H9 (cell line): Measurements from ENCODE around the gene CATSPERB. TPM values are rescaled to one million over a fixed set of nuclear protein-coding genes. Genes with fewer than 3 reads are reported as not detected.

Experiments
- DNase-seq: peaks from one replicate; pipeline ENCODE4 v3.0.0-alpha.2; 2017
- H2AFZ ChIP-seq: one replicate; pipeline ENCODE4 v1.6.1; 2013; ENCODE audit warnings: mild to moderate bottlenecking, low read length, control low read depth, moderate library complexity
- H2AK5ac ChIP-seq: 2 replicates; pipeline ENCODE4 v1.6.1; 2013; ENCODE audit warnings: low read length, control low read depth, mixed read lengths; ENCODE audit not compliant: insufficient read length
- H2BK120ac ChIP-seq: one replicate; pipeline ENCODE4 v1.6.1; 2013; ENCODE audit warnings: low read depth, mild to moderate bottlenecking, low read length, control low read depth, inconsistent platforms; ENCODE audit not compliant: poor library complexity, severe bottlenecking
- H2BK12ac ChIP-seq: 2 replicates; pipeline ENCODE4 v1.6.1; 2013; ENCODE audit warnings: low read length, control low read depth, mixed read lengths, low read depth; ENCODE audit not compliant: insufficient read length
- H2BK15ac ChIP-seq: 2 replicates; pipeline ENCODE4 v1.6.1; 2013; ENCODE audit warnings: low read depth, low read length, control low read depth
- H2BK20ac ChIP-seq: one replicate; pipeline ENCODE4 v1.6.1; 2013; ENCODE audit warnings: low read depth, mild to moderate bottlenecking, low read length, control low read depth, inconsistent platforms; ENCODE audit not compliant: poor library complexity, severe bottlenecking
- H2BK5ac ChIP-seq: 2 replicates; pipeline ENCODE4 v1.6.1; 2013; ENCODE audit warnings: low read length, control low read depth, mixed read lengths; ENCODE audit not compliant: insufficient read length
- H3K14ac ChIP-seq: 2 replicates; pipeline ENCODE4 v1.6.1; 2013; ENCODE audit warnings: low read length, control low read depth; ENCODE audit not compliant: insufficient read depth
- H3K18ac ChIP-seq: 2 replicates; pipeline ENCODE4 v1.6.1; 2013; ENCODE audit warnings: low read depth, mild to moderate bottlenecking, mixed read lengths, low read length, control low read depth; ENCODE audit not compliant: insufficient read length
- H3K23ac ChIP-seq: 2 replicates; pipeline ENCODE4 v1.6.1; 2013; ENCODE audit warnings: low read length, control low read depth, mixed read lengths, low read depth; ENCODE audit not compliant: insufficient read length
- H3K23me2 ChIP-seq: 2 replicates; pipeline ENCODE4 v1.6.1; 2013; ENCODE audit warnings: low read depth, mild to moderate bottlenecking, mixed read lengths, low read length, control low read depth; ENCODE audit not compliant: insufficient read length, poor library complexity, severe bottlenecking
- H3K27ac ChIP-seq: 2 replicates; pipeline ENCODE4 v1.5.1; 2013; ENCODE audit warnings: low read length, control low read depth, mixed read lengths, low read depth; ENCODE audit not compliant: insufficient read length
- H3K27me3 ChIP-seq: 2 replicates; pipeline ENCODE4 v1.6.1; 2013; ENCODE audit warnings: low read length, control low read depth, inconsistent platforms; ENCODE audit not compliant: insufficient read depth
- H3K4ac ChIP-seq: 2 replicates; pipeline ENCODE4 v1.6.1; 2013; ENCODE audit warnings: low read depth, mild to moderate bottlenecking, control low read depth, inconsistent platforms, low read length, moderate library complexity
- H3K4me1 ChIP-seq: 2 replicates; pipeline ENCODE4 v1.6.1; 2013; ENCODE audit warnings: low read length, control low read depth, inconsistent platforms; ENCODE audit not compliant: insufficient read depth
- H3K4me2 ChIP-seq: 2 replicates; pipeline ENCODE4 v1.6.1; 2013; ENCODE audit warnings: low read length, control low read depth, mixed read lengths; ENCODE audit not compliant: insufficient read length, insufficient read depth
- H3K56ac ChIP-seq: 2 replicates; pipeline ENCODE4 v1.6.1; 2013; ENCODE audit warnings: low read depth, mild to moderate bottlenecking, mixed read lengths, low read length, control low read depth; ENCODE audit not compliant: insufficient read length
- H3K79me1 ChIP-seq: 2 replicates; pipeline ENCODE4 v1.6.1; 2013; ENCODE audit warnings: low read depth, mild to moderate bottlenecking, moderate library complexity, low read length, control low read depth, inconsistent platforms; ENCODE audit not compliant: insufficient read depth, poor library complexity, severe bottlenecking
- H3K79me2 ChIP-seq: 2 replicates; pipeline ENCODE4 v1.6.1; 2013; ENCODE audit warnings: low read length, control low read depth, inconsistent platforms; ENCODE audit not compliant: insufficient read depth
- H3K9ac ChIP-seq: 2 replicates; pipeline ENCODE4 v1.6.1; 2013; ENCODE audit warnings: low read length, control low read depth, mixed read lengths; ENCODE audit not compliant: insufficient read length; ENCODE audit errors: extremely low read depth
- H3K9me3 ChIP-seq: one replicate; pipeline ENCODE4 v1.6.1; 2013; ENCODE audit warnings: low read depth, low read length, inconsistent platforms; ENCODE audit not compliant: control insufficient read depth
- H3T11ph ChIP-seq: one replicate; pipeline ENCODE4 v1.6.1; 2013; ENCODE audit warnings: mild to moderate bottlenecking, low read length, control low read depth, inconsistent platforms
- H4K20me1 ChIP-seq: one replicate; pipeline ENCODE4 v1.6.1; 2013; ENCODE audit not compliant: control insufficient read depth, insufficient read length, insufficient read depth
- H4K5ac ChIP-seq: 2 replicates; pipeline ENCODE4 v1.6.1; 2013; ENCODE audit warnings: low read depth, mild to moderate bottlenecking, mixed read lengths, low read length, control low read depth; ENCODE audit not compliant: insufficient read length
- H4K8ac ChIP-seq: replicated peaks from 2 replicates; pipeline ENCODE4 v1.6.1; 2013; ENCODE audit warnings: low read length, control low read depth, mixed read lengths, low read depth; ENCODE audit not compliant: insufficient read length
- H4K91ac ChIP-seq: 2 replicates; pipeline ENCODE4 v1.6.1; 2013; ENCODE audit warnings: low read depth, mild to moderate bottlenecking, moderate library complexity, mixed read lengths, low read length, control low read depth; ENCODE audit not compliant: insufficient read length
- H3K27ac Mint-ChIP-seq, 3 experiments: 2 replicates in 2 of 3; 3 replicates in 1 of 3; pipeline ENCODE4 v1.8.0; 2020 to 2021; ENCODE audit warnings: mixed read lengths in 3 of 3, mild to moderate bottlenecking in 1 of 3, moderate library complexity in 1 of 3
- H3K27me3 Mint-ChIP-seq: 2 replicates; pipeline ENCODE4 v1.8.0; 2021; ENCODE audit warnings: low read depth, mild to moderate bottlenecking, moderate library complexity, mixed read lengths
- H3K36me3 Mint-ChIP-seq, 3 experiments: 2 replicates in 2 of 3; 3 replicates in 1 of 3; pipeline ENCODE4 v1.8.0; 2020 to 2021; ENCODE audit warnings: low read depth in 3 of 3, mixed read lengths in 3 of 3; ENCODE audit not compliant: insufficient read depth in 1 of 3
- H3K4me1 Mint-ChIP-seq, 2 experiments: 2 replicates each; pipeline ENCODE4 v1.8.0; 2020; ENCODE audit warnings: mixed read lengths in 2 of 2
- H3K4me3 Mint-ChIP-seq, 2 experiments: 2 replicates in 1 of 2; 3 replicates in 1 of 2; pipeline ENCODE4 v1.8.0; 2020 to 2021; ENCODE audit warnings: mild to moderate bottlenecking in 2 of 2, mixed read lengths in 2 of 2, moderate library complexity in 1 of 2
- H3K9me3 Mint-ChIP-seq, 2 experiments: 2 replicates in 1 of 2; 3 replicates in 1 of 2; pipeline ENCODE4 v1.8.0; 2020; ENCODE audit warnings: mild to moderate bottlenecking in 2 of 2, mixed read lengths in 2 of 2, moderate library complexity in 1 of 2
- WGBS: extraction: QIAGEN DNeasy Blood & Tissue Kit; methylation state at CpG from one replicate; pipeline ENCODE4 v1.1.7; 2013; ENCODE audit warnings: missing lambda C conversion rate, low lambda C conversion rate, mixed read lengths; ENCODE audit not compliant: insufficient read length; ENCODE audit errors: extremely low coverage; 5-methylcytosine and 5-hydroxymethylcytosine counted together
- total RNA-seq: library from RNA; stranded (reverse); gene quantifications from 2 replicates; pipeline ENCODE4 v1.2.1, GENCODE V29; 2021
- TF ChIP-seq, protein P1 (sequence below): fragments of 200-600 bp; sonication (generic); conservative IDR thresholded peaks from 3 replicates; pipeline ENCODE4 v1.8.0; 2021; ENCODE audit warnings: antibody characterized with exemption, mild to moderate bottlenecking

Gene CATSPERB
- total RNA-seq, 1 experiment from 2014 or later, result 0.48 TPM

DNA sequence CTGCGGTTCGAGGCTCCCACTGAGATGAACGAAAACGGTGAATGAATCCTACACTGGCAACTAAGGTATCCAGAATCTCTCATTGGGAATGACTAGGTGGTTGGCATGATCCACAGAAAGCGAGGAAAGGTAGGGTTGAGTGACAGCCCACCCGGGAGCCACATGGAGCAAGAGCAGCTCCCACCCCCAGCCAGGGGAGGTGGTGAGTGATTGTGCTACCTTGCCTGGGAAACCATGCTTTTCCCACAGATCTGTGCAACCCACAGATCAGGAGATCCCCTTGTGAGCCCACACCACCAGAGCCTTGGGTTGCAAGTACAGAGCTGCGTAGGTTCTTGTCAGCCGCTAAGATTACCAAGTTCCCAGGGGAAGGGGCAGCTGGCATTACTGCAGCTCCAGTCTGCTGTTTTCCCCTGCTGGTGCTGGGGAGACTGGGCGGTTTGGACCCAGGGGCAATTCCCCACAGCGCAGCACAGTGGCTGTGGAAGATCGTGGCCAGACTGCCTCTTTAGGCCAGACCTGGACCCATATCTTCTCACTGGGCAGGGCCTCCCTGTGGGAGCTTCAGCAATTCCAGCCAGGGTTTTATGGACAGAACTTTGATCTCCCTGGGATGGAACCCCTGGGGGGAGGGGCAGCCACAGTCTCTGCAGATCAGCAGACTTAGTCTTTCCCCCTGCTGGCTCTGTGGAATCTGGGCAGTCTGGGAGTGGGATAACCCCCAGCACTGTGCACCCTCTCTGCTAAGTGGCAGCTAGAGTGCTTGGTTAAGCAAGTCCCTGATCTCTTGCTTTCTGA lies 177.2 kb downstream of the CATSPERB start:
- Histone ChIP-seq H3T11ph (no peak overlapping the region), H4K5ac (no peak overlapping the region), H3K56ac (no peak overlapping the region), H3K4me1 (no peaks in the 10 kb centered on the region), H3K23ac (no peak overlapping the region), H2AFZ (no peak overlapping the region), H4K91ac (no peak overlapping the region), H2BK15ac (no peak overlapping the region), H3K79me2 (no peaks in the 10 kb centered on the region), H3K4me2 (no peak overlapping the region), H2BK120ac (no peak overlapping the region), H3K79me1 (no peaks in the 10 kb centered on the region), H4K20me1 (no peaks in the 10 kb centered on the region), H3K4ac (no peak overlapping the region), H3K18ac (no peak overlapping the region), H2BK5ac (no peak overlapping the region), H2BK20ac (no peak overlapping the region), H3K9me3 (no peaks in the 10 kb centered on the region), H3K14ac (no peak overlapping the region), H3K23me2 (no peaks in the 10 kb centered on the region), H2BK12ac (no peak overlapping the region), H3K27me3 (no peaks in the 10 kb centered on the region), H3K9ac (no peak overlapping the region), H4K8ac (no peak overlapping the region), H3K27ac (no peak overlapping the region), H2AK5ac (no peak overlapping the region)
- peaks cover 30 to 38% of the 10 kb centered on the region in 2 experiments for H3K9me3 Mint-ChIP-seq
- no CpG with 5 or more reads among the region's 11 CpGs for WGBS
- H3K36me3 Mint-ChIP-seq, result peaks cover 0 to 6% (median 0%) of the 10 kb centered on the region in 3 experiments; a peak in 2 of 7 replicates
- DNase-seq, result no peak
- no peaks in the 10 kb centered on the region for H3K4me1 Mint-ChIP-seq
- H3K4me3 Mint-ChIP-seq, result no peak overlapping the region
- H3K27me3 Mint-ChIP-seq, result peaks cover 37% of the 10 kb centered on the region
- no peak overlapping the region for H3K27ac Mint-ChIP-seq
- TF ChIP-seq, protein P1, sequence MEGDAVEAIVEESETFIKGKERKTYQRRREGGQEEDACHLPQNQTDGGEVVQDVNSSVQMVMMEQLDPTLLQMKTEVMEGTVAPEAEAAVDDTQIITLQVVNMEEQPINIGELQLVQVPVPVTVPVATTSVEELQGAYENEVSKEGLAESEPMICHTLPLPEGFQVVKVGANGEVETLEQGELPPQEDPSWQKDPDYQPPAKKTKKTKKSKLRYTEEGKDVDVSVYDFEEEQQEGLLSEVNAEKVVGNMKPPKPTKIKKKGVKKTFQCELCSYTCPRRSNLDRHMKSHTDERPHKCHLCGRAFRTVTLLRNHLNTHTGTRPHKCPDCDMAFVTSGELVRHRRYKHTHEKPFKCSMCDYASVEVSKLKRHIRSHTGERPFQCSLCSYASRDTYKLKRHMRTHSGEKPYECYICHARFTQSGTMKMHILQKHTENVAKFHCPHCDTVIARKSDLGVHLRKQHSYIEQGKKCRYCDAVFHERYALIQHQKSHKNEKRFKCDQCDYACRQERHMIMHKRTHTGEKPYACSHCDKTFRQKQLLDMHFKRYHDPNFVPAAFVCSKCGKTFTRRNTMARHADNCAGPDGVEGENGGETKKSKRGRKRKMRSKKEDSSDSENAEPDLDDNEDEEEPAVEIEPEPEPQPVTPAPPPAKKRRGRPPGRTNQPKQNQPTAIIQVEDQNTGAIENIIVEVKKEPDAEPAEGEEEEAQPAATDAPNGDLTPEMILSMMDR, result no peak
